GM12874 (cell line): Measurements from ENCODE around the gene BPHL.

Source experiments
- CTCF ChIP-seq: IDR thresholded peaks from 2 replicates; pipeline ENCODE4 v1.5.1; 2011; ENCODE audit warnings: low read depth, mild to moderate bottlenecking, control low read depth, low read length, moderate library complexity; ENCODE audit not compliant: insufficient read depth

Gene BPHL

DNA sequence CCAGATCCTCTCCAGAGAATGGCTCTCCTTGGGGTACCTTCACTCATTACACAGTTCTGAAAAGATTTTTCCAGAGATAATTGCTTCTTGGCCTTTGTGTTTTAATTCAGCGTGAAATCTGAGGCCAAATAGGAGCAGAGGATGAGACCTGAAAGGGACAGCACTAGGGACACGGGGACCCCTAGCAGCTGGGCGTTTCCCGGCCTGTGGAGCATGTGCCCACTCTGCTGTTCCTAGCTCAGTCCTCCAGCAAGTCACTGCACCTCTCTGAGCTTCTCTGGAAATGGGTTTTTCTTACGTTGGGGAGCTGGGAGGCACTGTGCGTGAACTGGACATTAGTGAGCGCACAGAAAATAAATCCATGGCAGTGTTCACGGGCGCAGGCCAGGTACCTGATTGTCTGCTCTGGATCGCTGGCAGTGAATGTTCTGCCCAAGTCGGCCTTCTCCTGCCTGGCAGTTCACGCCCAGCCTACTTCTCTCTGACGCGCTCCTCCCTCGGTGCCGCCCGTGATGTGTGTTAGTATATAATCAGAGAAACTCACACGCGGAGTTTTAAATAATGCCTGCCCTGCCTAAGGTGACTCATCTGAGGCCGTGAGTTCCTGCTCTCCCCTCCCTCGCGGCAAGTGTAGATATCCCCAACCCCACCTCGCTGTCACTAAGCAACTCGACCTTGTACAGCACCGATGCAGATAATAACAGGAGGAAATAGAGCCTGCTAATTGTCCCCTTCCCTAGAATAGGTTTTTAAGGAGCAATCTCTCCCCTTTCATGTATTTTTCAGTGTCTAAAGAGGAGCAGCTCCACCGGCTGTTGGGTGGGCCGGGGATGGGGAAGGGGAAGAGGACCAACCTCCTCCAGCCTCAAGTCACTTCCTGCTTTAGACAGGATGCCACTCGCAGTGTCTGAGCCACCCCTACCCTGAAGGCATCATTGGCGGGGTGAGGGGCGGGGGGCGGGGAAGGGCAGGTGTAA, 41.6 kb downstream of the BPHL start:
- TF ChIP-seq CTCF: no peak

DNA sequence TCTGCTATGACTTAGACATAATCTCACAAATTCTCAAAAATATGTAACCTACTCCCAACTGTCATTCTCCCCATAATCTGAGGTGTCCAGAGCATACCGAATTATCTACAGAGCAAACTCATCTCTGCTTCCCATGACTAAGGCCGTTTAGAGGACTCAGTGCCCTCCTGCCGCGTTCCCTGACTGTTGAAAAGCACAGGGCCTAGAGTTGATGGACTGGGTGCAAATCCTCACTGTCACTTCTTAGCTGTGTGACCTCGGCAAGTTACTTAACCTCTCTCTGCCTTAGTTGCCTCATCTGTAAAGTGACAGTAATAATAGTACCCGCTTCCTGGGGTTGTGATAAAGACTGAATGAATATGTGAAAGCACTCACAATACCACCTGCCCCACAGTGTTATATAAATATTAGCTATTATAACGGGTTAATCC, 43.6 kb downstream of the BPHL start:
- TF ChIP-seq CTCF: no peak

DNA sequence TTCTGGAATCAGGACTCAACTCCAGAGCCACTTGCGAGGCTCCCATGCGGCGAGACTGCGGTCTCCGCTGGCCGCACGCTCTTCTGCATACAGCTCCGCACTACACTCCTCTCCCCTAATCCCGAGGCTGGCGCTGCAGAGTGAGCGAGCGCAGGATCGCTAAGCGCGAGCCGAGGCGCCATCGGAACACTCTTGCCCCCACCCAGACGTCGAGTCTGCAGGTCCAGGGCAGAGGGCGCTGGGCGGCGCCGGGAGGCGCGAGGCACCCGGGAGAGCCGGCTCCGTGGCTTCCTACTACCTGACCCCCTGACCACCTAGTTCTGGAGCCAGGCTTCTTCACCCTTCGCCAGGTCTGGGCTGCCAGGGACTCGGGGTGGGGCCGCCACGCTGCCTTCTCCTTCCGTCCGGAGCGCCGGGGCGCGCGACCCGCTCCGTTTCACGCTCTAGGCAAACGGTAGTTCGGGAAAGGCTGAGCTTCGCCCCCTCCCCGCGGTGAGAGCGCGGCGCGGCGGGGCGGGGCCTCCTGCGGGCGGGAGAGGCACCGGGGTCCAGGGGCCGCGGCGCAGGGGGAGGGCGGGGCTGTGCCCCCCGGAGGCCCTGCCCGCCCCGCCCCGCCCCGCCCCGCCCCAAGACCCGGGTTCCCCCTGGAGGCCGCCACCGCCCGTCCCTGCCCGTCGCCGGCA, 44.2 kb downstream of the BPHL start:
- TF ChIP-seq CTCF: peak; percentile 30

- TF ChIP-seq CTCF: peak; percentile 22; the same call in 1 of the 2 replicates
Measured at GRCh38 chr6:3163248-3163594, 44.7 kb downstream of the BPHL start.

- no peak for TF ChIP-seq CTCF
Measured at GRCh38 chr6:3164388-3164787, 45.9 kb downstream of the BPHL start.

DNA sequence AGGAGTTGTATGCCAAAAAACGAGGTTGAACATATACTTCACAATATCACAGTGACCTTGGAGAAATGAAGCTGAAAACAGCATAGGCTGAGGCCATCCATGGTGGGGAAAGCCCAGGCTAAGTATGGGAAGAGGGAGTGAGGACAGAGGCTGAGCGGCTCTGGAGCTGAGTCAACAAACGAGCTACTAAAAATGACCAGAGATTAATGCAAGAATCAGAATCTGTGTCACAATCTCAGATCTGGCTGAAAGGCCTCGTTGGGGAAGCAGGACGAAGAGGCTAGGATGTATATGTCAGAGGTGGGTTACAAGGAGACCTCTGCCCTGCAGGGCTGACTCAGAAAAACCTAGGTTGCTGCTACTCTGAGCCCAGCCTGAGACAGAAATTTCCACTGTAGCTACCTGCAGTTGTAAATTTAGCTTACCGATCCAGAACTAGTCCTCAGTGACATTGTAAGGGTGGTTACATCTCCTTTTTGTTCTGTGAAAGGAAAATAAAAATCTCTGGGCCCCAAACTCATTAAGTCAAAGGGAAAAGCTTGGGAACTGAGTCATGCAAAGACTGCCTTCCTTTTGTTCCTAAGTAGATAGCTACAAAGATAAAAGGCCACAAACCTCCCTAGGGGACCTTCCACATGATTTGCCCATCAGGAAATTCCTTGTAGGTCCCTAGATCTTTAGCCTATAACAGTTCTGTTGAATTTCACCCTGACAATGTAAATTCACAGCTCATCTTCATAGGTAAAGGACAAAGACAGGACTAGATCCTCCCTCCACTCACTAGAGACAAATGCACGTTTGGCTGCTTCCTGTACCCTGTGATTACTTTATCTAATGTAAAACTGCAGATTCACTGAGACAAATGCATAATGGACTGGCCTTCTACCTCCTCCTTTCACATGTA, 47.4 kb downstream of the BPHL start:
- TF ChIP-seq CTCF: no peak

DNA sequence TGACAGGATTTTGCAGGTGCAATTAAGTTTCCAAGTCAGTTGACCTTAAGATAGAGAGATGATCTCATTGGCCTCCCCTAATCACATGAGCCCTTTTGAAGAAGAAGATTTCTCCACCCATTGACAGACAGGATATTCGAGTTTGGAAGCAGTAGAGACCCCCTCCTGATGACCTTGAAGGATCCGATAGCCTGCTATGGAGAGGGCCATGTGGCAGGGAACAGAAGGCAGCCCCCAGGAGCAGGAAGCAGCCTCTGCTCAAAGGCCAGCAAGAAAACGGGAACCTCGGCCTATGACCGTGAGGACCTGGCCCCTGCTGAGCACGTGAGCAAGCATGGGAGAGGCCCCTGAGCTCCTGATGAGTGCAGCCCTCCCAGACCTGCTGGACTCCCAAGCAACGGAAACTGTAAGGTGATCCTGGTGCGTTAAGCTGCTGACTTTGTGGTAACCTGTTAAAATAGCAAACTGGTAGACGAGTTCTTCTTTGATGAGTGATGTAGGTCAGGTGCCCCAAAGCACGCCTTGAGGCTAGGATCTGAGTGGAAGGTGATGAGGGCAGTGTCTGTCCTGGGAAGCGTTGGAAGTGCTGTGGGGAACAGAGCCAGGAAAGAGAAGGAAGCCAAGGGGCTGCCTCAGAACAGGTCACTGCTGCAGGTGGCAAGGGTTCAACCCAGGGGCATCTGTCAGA, 57.3 kb downstream of the BPHL start:
- no peak for TF ChIP-seq CTCF
